Glutamatergic neuron (in vitro differentiated cells): ENCODE data around the gene JPH3. TPM values are rescaled to one million over a fixed set of nuclear protein-coding genes. Genes with fewer than 3 reads are reported as not detected.
"Not testable (repeated sequence)": the region's sequence is repeated elsewhere in the genome, so short reads cannot be mapped to it uniquely, and the experiment has no call there.

Experiments used
- DNase-seq: peaks from one replicate; pipeline ENCODE4 v3.0.0; 2022
- H3K27ac Mint-ChIP-seq: one replicate; pipeline ENCODE4 v1.8.0; 2020; ENCODE audit warnings: mild to moderate bottlenecking, mixed read lengths, inconsistent platforms; ENCODE audit not compliant: unreplicated experiment
- H3K27me3 Mint-ChIP-seq: one replicate; pipeline ENCODE4 v1.8.0; 2020; ENCODE audit warnings: mild to moderate bottlenecking, moderate library complexity, mixed read lengths, inconsistent platforms; ENCODE audit not compliant: unreplicated experiment
- H3K36me3 Mint-ChIP-seq: one replicate; pipeline ENCODE4 v1.8.0; 2020; ENCODE audit warnings: mild to moderate bottlenecking, mixed read lengths, inconsistent platforms; ENCODE audit not compliant: unreplicated experiment
- H3K4me1 Mint-ChIP-seq: one replicate; pipeline ENCODE4 v1.8.0; 2020; ENCODE audit warnings: mild to moderate bottlenecking, low read depth, mixed read lengths, inconsistent platforms; ENCODE audit not compliant: unreplicated experiment
- H3K4me3 Mint-ChIP-seq: one replicate; pipeline ENCODE4 v1.8.0; 2020; ENCODE audit warnings: mild to moderate bottlenecking, mixed read lengths, inconsistent platforms; ENCODE audit not compliant: unreplicated experiment
- H3K9me3 Mint-ChIP-seq: one replicate; pipeline ENCODE4 v1.8.0; 2020; ENCODE audit warnings: mild to moderate bottlenecking, moderate library complexity, mixed read lengths, inconsistent platforms; ENCODE audit not compliant: unreplicated experiment
- total RNA-seq: library from RNA; stranded (reverse); fragmentation: NEBNext Ultra II Directional; extraction: Animal tissue kit (Norgen Biotek cat#: 25700); gene quantifications from one replicate; pipeline ENCODE4 v1.2.1, GENCODE V29; 2021; ENCODE audit not compliant: unreplicated experiment
- TF ChIP-seq, protein P1 (sequence below): fragments of 200-600 bp; sonication (generic); IDR thresholded peaks from one replicate; pipeline ENCODE4 v1.5.0; 2021; ENCODE audit not compliant: partially characterized antibody, unreplicated experiment

Gene JPH3
- total RNA-seq, 1 donor from 2014 or later: 10.5 TPM

DNA sequence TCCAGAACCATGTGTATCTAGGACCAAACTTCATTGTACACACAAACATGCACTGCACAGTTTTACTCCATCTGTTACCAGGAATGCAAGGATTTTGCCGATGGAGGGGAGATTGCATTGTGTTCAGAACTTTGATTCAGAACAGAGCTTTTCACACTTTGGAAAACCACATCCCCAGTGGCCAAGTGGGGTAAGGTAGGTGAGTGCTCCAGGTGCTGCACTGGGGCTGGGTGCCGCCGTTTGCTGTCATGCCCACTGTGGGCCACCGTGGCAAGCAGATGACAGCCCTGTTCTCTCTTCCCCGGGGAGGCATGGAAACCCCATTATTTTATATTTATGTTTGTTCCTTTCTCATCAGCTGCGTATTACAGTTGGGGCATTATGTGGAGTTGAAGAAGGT, 29.3 kb upstream of the JPH3 start:
- TF ChIP-seq, protein P1, sequence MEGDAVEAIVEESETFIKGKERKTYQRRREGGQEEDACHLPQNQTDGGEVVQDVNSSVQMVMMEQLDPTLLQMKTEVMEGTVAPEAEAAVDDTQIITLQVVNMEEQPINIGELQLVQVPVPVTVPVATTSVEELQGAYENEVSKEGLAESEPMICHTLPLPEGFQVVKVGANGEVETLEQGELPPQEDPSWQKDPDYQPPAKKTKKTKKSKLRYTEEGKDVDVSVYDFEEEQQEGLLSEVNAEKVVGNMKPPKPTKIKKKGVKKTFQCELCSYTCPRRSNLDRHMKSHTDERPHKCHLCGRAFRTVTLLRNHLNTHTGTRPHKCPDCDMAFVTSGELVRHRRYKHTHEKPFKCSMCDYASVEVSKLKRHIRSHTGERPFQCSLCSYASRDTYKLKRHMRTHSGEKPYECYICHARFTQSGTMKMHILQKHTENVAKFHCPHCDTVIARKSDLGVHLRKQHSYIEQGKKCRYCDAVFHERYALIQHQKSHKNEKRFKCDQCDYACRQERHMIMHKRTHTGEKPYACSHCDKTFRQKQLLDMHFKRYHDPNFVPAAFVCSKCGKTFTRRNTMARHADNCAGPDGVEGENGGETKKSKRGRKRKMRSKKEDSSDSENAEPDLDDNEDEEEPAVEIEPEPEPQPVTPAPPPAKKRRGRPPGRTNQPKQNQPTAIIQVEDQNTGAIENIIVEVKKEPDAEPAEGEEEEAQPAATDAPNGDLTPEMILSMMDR: no peak
- Mint-ChIP-seq H3K4me3 (no peak overlapping the region), H3K27ac (no peak overlapping the region), H3K36me3 (peaks cover 6% of the 10 kb centered on the region), H3K9me3 (no peaks in the 10 kb centered on the region), H3K4me1 (peaks cover 6% of the 10 kb centered on the region), H3K27me3 (no peaks in the 10 kb centered on the region)
- no peak for DNase-seq

DNA sequence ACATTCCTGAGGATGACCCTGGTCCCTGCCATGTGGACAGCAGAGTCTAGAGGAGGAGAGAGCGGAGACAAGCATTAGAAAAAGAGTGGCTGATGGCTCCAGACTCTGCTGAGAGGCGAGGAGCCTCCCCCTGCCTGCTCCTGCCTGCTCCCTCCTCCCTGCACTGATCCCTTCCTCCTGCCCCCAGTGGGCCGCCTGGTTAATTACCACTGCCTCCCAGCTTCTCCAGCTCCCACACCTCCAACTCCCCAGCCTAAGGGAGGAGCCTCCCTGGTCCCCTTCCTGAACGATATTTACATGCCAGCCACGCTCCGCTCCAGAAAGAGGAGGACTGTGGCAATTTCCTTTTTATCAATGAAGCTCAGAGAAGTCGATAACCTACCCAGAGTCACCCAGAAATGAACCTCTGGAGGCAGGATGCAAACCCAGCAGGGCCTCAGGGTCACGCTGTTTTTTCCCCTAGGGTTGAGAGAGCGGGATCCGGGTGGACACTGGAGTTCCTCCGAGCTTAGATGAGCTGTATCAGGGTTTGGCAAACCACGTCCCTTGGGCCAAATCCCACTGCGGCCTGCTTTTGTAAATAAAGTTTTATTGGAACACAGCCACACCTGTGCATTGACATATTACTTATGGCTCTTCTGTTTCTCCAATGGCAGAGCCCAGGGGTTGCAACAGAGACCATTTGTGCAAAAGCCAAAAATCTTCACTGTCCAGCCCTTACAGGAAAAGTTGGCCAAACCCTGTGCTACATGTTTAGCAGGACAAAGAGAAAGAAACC, 27.1 kb upstream of the JPH3 start:
- no peaks in the 10 kb centered on the region for H3K9me3 Mint-ChIP-seq
- TF ChIP-seq, protein P1: no peak
- DNase-seq: peak; percentile 60
- peaks cover 6% of the 10 kb centered on the region for H3K4me1 Mint-ChIP-seq
- H3K27ac Mint-ChIP-seq: peak overlapping the region; percentile 52
- H3K36me3 Mint-ChIP-seq: no peaks in the 10 kb centered on the region
- peaks cover 3% of the 10 kb centered on the region for H3K27me3 Mint-ChIP-seq
- H3K4me3 Mint-ChIP-seq: no peak overlapping the region

DNA sequence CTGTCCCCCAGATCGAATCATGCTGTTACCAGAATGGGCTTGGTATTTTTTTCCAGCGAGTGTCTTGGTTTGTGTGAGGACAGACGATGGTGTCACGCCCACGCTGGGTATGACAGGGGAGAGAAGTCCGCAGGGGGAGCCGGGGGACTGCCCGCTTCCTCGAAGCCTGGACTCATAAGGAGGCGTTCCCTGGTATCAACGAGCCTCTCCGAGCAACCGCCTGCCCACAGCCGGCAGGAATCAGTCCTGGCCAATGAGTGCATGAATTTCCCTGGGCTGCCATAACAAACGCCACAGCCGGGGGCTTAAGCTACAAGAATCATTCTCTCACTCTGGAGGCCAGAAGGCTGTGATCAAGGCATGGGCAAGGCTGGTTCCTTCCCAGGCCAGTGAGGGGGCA, 26.1 kb upstream of the JPH3 start:
- H3K4me3 Mint-ChIP-seq: no peak overlapping the region

DNA sequence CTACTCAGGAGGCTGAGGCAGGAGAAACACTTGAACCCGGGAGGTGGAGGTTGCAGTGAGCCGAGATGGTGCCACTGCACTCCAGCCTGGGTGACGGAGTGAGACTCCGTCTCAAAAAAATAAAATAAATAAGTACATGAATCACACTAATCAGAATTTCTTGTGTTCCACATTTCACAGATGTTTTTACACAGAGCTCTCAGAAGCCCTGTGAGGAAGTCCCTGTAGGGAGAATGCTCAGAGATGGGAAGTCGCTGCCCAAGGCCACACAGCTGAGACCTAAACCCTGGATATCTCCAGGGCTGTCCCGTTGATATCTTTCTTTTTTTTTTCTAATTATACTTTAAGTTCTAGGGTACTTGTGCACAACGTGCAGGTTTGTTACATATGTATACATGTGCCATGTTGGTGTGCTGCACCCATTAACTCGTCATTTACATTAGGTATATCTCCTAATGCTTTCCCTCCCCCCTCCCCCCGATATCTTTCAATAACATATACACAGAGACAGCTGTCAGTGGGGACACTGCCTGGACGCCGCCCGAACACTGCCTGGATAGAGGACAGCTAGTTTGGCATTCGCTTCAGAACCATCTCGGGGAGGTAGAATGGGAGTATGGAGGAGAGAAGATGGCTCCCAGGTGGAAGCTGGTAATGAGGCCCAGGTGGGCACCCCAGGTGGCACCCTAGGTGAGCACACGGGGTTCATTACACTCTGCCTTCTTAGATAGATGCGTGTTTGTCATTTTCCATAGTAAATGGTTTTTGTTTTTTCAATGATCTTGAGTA, 24.0 kb upstream of the JPH3 start:
- not testable (repeated sequence) for H3K4me3 Mint-ChIP-seq, H3K36me3 Mint-ChIP-seq, H3K27me3 Mint-ChIP-seq, H3K9me3 Mint-ChIP-seq, H3K27ac Mint-ChIP-seq, DNase-seq
- peaks cover 15% of the 10 kb centered on the region for H3K4me1 Mint-ChIP-seq

More for the DNA sequence above, 26.1 kb upstream of the JPH3 start:
- Mint-ChIP-seq H3K36me3 (no peaks in the 10 kb centered on the region), H3K4me1 (peaks cover 6% of the 10 kb centered on the region), H3K9me3 (no peaks in the 10 kb centered on the region), H3K27me3 (peaks cover 5% of the 10 kb centered on the region), H3K27ac (no peak overlapping the region)
- DNase-seq: no peak
- TF ChIP-seq, protein P1: no peak

DNA sequence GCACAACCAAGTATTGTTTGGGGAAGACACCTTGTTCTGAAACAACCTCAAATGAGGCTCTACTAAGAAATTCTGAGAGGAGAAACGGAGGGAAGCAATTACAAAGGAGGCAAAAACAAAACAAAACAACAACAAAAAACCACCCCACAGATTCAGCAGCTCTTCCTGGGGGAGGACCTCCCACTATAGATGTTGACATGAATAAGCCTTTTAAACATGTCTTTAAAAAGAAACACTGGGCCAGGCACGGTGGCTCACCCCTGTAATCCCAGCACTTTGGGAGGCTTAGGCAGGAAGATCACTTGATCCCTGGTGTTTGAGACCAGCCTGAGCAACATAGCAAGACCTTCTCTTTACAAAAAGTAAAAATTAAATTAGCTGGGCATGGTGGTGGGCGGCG, 22.6 kb upstream of the JPH3 start:
- TF ChIP-seq, protein P1: no peak
- Mint-ChIP-seq H3K27ac (no peak overlapping the region), H3K36me3 (no peaks in the 10 kb centered on the region), H3K4me1 (peaks cover 16% of the 10 kb centered on the region), H3K27me3 (peaks cover 8% of the 10 kb centered on the region), H3K9me3 (no peaks in the 10 kb centered on the region), H3K4me3 (no peak overlapping the region)
- no peak for DNase-seq
